Femur (tissue), 1 donor: ENCODE measurements around the gene HES3.

ENCODE experiments used
- DNase-seq: peaks from one replicate; pipeline ENCODE4 v3.0.0-alpha.2; 2017

Gene HES3

GRCh38 chr1:6281511-6282402 lies 37.8 kb downstream of the HES3 start:
- DNase-seq, result no peak

- no peak for DNase-seq
Measured at GRCh38 chr1:6282577-6283270, 38.7 kb downstream of the HES3 start.

GRCh38 chr1:6285336-6285735 lies 41.4 kb downstream of the HES3 start:
- DNase-seq, result no peak

- no peak for DNase-seq
Measured at GRCh38 chr1:6286266-6286665, 42.3 kb downstream of the HES3 start.

GRCh38 chr1:6287029-6287428 lies 43.0 kb downstream of the HES3 start:
- no peak for DNase-seq

- DNase-seq, result peak; percentile 77
Measured at GRCh38 chr1:6287431-6287886, 43.5 kb downstream of the HES3 start.

GRCh38 chr1:6288026-6288425 lies 44.0 kb downstream of the HES3 start:
- DNase-seq, result no peak

GRCh38 chr1:6288665-6289064 lies 44.7 kb downstream of the HES3 start:
- no peak for DNase-seq

GRCh38 chr1:6292102-6292501 lies 48.1 kb downstream of the HES3 start:
- peak; percentile 47 for DNase-seq

GRCh38 chr1:6294080-6294889 lies 50.3 kb downstream of the HES3 start:
- DNase-seq, result no peak

- DNase-seq, result no peak
Measured at GRCh38 chr1:6294890-6295556, 51.0 kb downstream of the HES3 start.
